Loucy (cell line): ENCODE measurements around the gene TCF7L2.
A peak's percentile ranks its signal among the peaks of the same experiment; 100 is the strongest.

ENCODE experiments used
- H2AFZ ChIP-seq: fragments of 200-600 bp; sonication (generic); 2 replicates; pipeline ENCODE4 v1.6.0; 2016; ENCODE audit warnings: antibody characterized with exemption, mild to moderate bottlenecking, low read length, moderate library complexity
- H3F3A ChIP-seq: fragments of 200-600 bp; 2 replicates; pipeline ENCODE4 v1.6.0; 2016; ENCODE audit warnings: antibody characterized with exemption, low read depth, mild to moderate bottlenecking
- H3K27me3 ChIP-seq: fragments of 200-600 bp; sonication (generic); 2 replicates; pipeline ENCODE4 v1.6.1; 2014; ENCODE audit warnings: low read length, mild to moderate bottlenecking; ENCODE audit not compliant: insufficient read depth, poor library complexity, severe bottlenecking
- H3K36me3 ChIP-seq: fragments of 200-600 bp; sonication (generic); 2 replicates; pipeline ENCODE4 v1.6.1; 2016; ENCODE audit warnings: low read length; ENCODE audit not compliant: insufficient read depth
- H3K4me1 ChIP-seq: fragments of 200-600 bp; sonication (generic); 2 replicates; pipeline ENCODE4 v1.5.1; 2014; ENCODE audit warnings: low read length, mild to moderate bottlenecking; ENCODE audit not compliant: insufficient read depth, poor library complexity, severe bottlenecking
- H3K4me2 ChIP-seq: fragments of 200-600 bp; sonication (generic); 2 replicates; pipeline ENCODE4 v1.6.0; 2014; ENCODE audit warnings: antibody characterized with exemption, low read length, low read depth, mild to moderate bottlenecking; ENCODE audit not compliant: poor library complexity, severe bottlenecking
- H3K4me3 ChIP-seq: fragments of 200-600 bp; sonication (generic); 2 replicates; pipeline ENCODE4 v1.5.1; 2014; ENCODE audit warnings: low read length, mild to moderate bottlenecking, mixed read lengths; ENCODE audit not compliant: poor library complexity, severe bottlenecking
- H3K79me2 ChIP-seq: fragments of 200-600 bp; sonication (generic); 2 replicates; pipeline ENCODE4 v1.6.1; 2014; ENCODE audit warnings: low read length; ENCODE audit not compliant: insufficient read depth
- H3K9ac ChIP-seq: fragments of 200-600 bp; sonication (generic); 2 replicates; pipeline ENCODE4 v1.6.0; 2014; ENCODE audit warnings: mild to moderate bottlenecking, low read depth, low read length, moderate library complexity; ENCODE audit not compliant: poor library complexity, severe bottlenecking
- H3K9me2 ChIP-seq: fragments of 200-600 bp; sonication (generic); replicated peaks from 2 replicates; pipeline ENCODE4 v1.6.1; 2016; ENCODE audit warnings: low read depth, low read length, mixed read lengths
- H3K9me3 ChIP-seq: fragments of 200-600 bp; sonication (generic); 2 replicates; pipeline ENCODE4 v1.6.1; 2014; ENCODE audit warnings: mild to moderate bottlenecking, antibody characterized with exemption, low read length, low read depth; ENCODE audit not compliant: insufficient read depth
- H4K20me1 ChIP-seq: fragments of 200-600 bp; sonication (generic); 2 replicates; pipeline ENCODE4 v1.6.0; 2014; ENCODE audit warnings: antibody characterized with exemption, low read length, mild to moderate bottlenecking; ENCODE audit not compliant: insufficient read depth, poor library complexity, severe bottlenecking
- CTCF ChIP-seq: fragments of 200-600 bp; sonication (generic); conservative IDR thresholded peaks from 2 replicates; pipeline ENCODE4 v1.5.1; 2014; ENCODE audit warnings: mild to moderate bottlenecking, antibody characterized with exemption, low read length
- EZH2phosphoT487 ChIP-seq: fragments of 200-600 bp; IDR thresholded peaks from 2 replicates; pipeline ENCODE4 v1.6.1; 2018; ENCODE audit warnings: antibody characterized with exemption, mild to moderate bottlenecking, moderate library complexity, borderline replicate concordance

TCF7L2 gene

GRCh38 chr10:112948196-112948595, 1.9 kb upstream of the TCF7L2 start:
- Histone ChIP-seq H3F3A (peaks cover 4% of the 10 kb centered on the region; the same call in 1 of the 2 replicates), H3K9me3 (no peaks in the 10 kb centered on the region), H3K27me3 (no peaks in the 10 kb centered on the region), H3K4me3 (no peak overlapping the region), H4K20me1 (no peaks in the 10 kb centered on the region), H3K9ac (no peak overlapping the region), H3K36me3 (no peaks in the 10 kb centered on the region), H3K4me2 (no peak overlapping the region), H2AFZ (no peak overlapping the region), H3K4me1 (peaks cover 14% of the 10 kb centered on the region), H3K79me2 (peaks cover 25% of the 10 kb centered on the region), H3K9me2 (no peaks in the 10 kb centered on the region)
- TF ChIP-seq EZH2phosphoT487 (no peak), CTCF (no peak)

GRCh38 chr10:112949143-112949823, 764 bp upstream of the TCF7L2 start:
- peak overlapping the region; percentile 86; the same call in 1 of the 2 replicates for H2AFZ ChIP-seq
- peaks cover 4% of the 10 kb centered on the region; the same call in 1 of the 2 replicates for H3F3A ChIP-seq
- H3K4me3 ChIP-seq: peak overlapping the region; percentile 88
- peaks cover 21% of the 10 kb centered on the region for H3K4me1 ChIP-seq
- peak overlapping the region; percentile 85 for H3K9ac ChIP-seq
- H3K79me2 ChIP-seq: peaks cover 33% of the 10 kb centered on the region
- H3K9me3 ChIP-seq: no peaks in the 10 kb centered on the region
- no peak for TF ChIP-seq EZH2phosphoT487
- no peak for TF ChIP-seq CTCF
- H3K36me3 ChIP-seq: no peaks in the 10 kb centered on the region
- no peaks in the 10 kb centered on the region for H4K20me1 ChIP-seq
- H3K9me2 ChIP-seq: no peaks in the 10 kb centered on the region
- H3K4me2 ChIP-seq: peak overlapping the region; percentile 94
- H3K27me3 ChIP-seq: no peaks in the 10 kb centered on the region

GRCh38 chr10:112950714-112951358, 789 bp downstream of the TCF7L2 start:
- no peak for TF ChIP-seq EZH2phosphoT487
- TF ChIP-seq CTCF: no peak
- Histone ChIP-seq H3K27me3 (no peaks in the 10 kb centered on the region), H4K20me1 (peaks cover 4% of the 10 kb centered on the region), H3K9me3 (no peaks in the 10 kb centered on the region), H3K9ac (peak overlapping the region; percentile 85), H3K36me3 (no peaks in the 10 kb centered on the region), H2AFZ (peak overlapping the region; percentile 76), H3K4me1 (peaks cover 25% of the 10 kb centered on the region), H3K79me2 (peaks cover 34% of the 10 kb centered on the region), H3K4me2 (peak overlapping the region; percentile 94), H3K9me2 (no peaks in the 10 kb centered on the region), H3F3A (peaks cover 4% of the 10 kb centered on the region; the same call in 1 of the 2 replicates), H3K4me3 (peak overlapping the region; percentile 88)
